GM12865 (cell line): Measurements from ENCODE around the gene CHAT.

Source experiments
- DNase-seq: peaks from one replicate; pipeline ENCODE4 v3.0.0; 2010; ENCODE audit warnings: low read depth
- H3K4me3 ChIP-seq: 2 replicates; pipeline ENCODE4 v1.5.1; 2011; ENCODE audit warnings: mild to moderate bottlenecking, low read depth, low read length, control low read depth
- CTCF ChIP-seq: IDR thresholded peaks from 2 replicates; pipeline ENCODE4 v1.5.1; 2011; ENCODE audit warnings: low read length, control low read depth, low read depth, inconsistent platforms; ENCODE audit not compliant: insufficient read depth; ENCODE audit errors: missing control alignments

The CHAT gene

GRCh38 chr10:49691588-49691987 is 77.8 kb downstream of the CHAT start:
- no peak overlapping the region for H3K4me3 ChIP-seq
- TF ChIP-seq CTCF: no peak
- DNase-seq: no peak

GRCh38 chr10:49694466-49694865 is 80.6 kb downstream of the CHAT start:
- no peak for DNase-seq
- TF ChIP-seq CTCF: no peak
- H3K4me3 ChIP-seq: no peak overlapping the region

GRCh38 chr10:49696311-49696710 is 82.5 kb downstream of the CHAT start:
- no peak for TF ChIP-seq CTCF
- no peak for DNase-seq
- no peak overlapping the region for H3K4me3 ChIP-seq

- no peak for TF ChIP-seq CTCF
- no peak overlapping the region for H3K4me3 ChIP-seq
- no peak for DNase-seq
Measured at GRCh38 chr10:49698679-49699078, 84.8 kb downstream of the CHAT start.

- no peak for DNase-seq
- no peak overlapping the region for H3K4me3 ChIP-seq
- no peak for TF ChIP-seq CTCF
Measured at GRCh38 chr10:49700211-49700610, 86.4 kb downstream of the CHAT start.

GRCh38 chr10:49700997-49701396 is 87.2 kb downstream of the CHAT start:
- TF ChIP-seq CTCF: no peak
- DNase-seq: no peak
- H3K4me3 ChIP-seq: no peak overlapping the region

- TF ChIP-seq CTCF: no peak
- no peak for DNase-seq
- H3K4me3 ChIP-seq: no peak overlapping the region
Measured at GRCh38 chr10:49707585-49707984, 93.7 kb downstream of the CHAT start.
